GM21447 (cell line): ENCODE data around the gene ZBTB34.
A peak's percentile ranks its signal among the peaks of the same experiment; 100 is the strongest.
"Not testable (repeated sequence)": the region's sequence is repeated elsewhere in the genome, so short reads cannot be mapped to it uniquely, and the experiment has no call there.

Experiments
- ATAC-seq: cut with Tn5 transposase; IDR thresholded peaks from one replicate; pipeline ENCODE4 v1.9.1; 2021; ENCODE audit not compliant: unreplicated experiment

The ZBTB34 gene

GRCh38 chr9:126860077-126860756, at the start of gene ZBTB34:
Gene ZBTB34, plus strand, starts transcription at chr9:126860639. Its CDS starts 18,761 bp downstream, at chr9:126879400.
- peak; percentile 48 for ATAC-seq

GRCh38 chr9:126813072-126813471, 47.4 kb upstream of the ZBTB34 start:
- no peak for ATAC-seq

- ATAC-seq: no peak
Observed at GRCh38 chr9:126814091-126814490, 46.3 kb upstream of the ZBTB34 start.

- not testable (repeated sequence) for ATAC-seq
Observed at GRCh38 chr9:126817615-126818014, 42.8 kb upstream of the ZBTB34 start.

- no peak for ATAC-seq
Observed at GRCh38 chr9:126818482-126818881, 42.0 kb upstream of the ZBTB34 start.

- no peak for ATAC-seq
Observed at GRCh38 chr9:126819482-126819881, 41.0 kb upstream of the ZBTB34 start.

GRCh38 chr9:126822278-126822677, 38.2 kb upstream of the ZBTB34 start:
- no peak for ATAC-seq

- ATAC-seq: no peak
Observed at GRCh38 chr9:126822873-126823272, 37.6 kb upstream of the ZBTB34 start.

GRCh38 chr9:126824052-126824451, 36.4 kb upstream of the ZBTB34 start:
- ATAC-seq: not testable (repeated sequence)

- no peak for ATAC-seq
Observed at GRCh38 chr9:126827227-126827626, 33.2 kb upstream of the ZBTB34 start.

- no peak for ATAC-seq
Observed at GRCh38 chr9:126829035-126829434, 31.4 kb upstream of the ZBTB34 start.

- ATAC-seq: no peak
Observed at GRCh38 chr9:126830827-126831226, 29.6 kb upstream of the ZBTB34 start.

- ATAC-seq: no peak
Observed at GRCh38 chr9:126832440-126832839, 28.0 kb upstream of the ZBTB34 start.

- ATAC-seq: no peak
Observed at GRCh38 chr9:126833020-126833419, 27.4 kb upstream of the ZBTB34 start.

- ATAC-seq: no peak
Observed at GRCh38 chr9:126833710-126834345, 26.6 kb upstream of the ZBTB34 start.

GRCh38 chr9:126834672-126835071, 25.8 kb upstream of the ZBTB34 start:
- no peak for ATAC-seq

GRCh38 chr9:126836216-126836615, 24.2 kb upstream of the ZBTB34 start:
- no peak for ATAC-seq

GRCh38 chr9:126838055-126838811, 22.2 kb upstream of the ZBTB34 start:
- no peak for ATAC-seq

- no peak for ATAC-seq
Observed at GRCh38 chr9:126838895-126839294, 21.5 kb upstream of the ZBTB34 start.

GRCh38 chr9:126839301-126839700, 21.1 kb upstream of the ZBTB34 start:
- ATAC-seq: no peak

- no peak for ATAC-seq
Observed at GRCh38 chr9:126842220-126842842, 18.1 kb upstream of the ZBTB34 start.
